SK-N-SH treated with all-trans-retinoic acid at 6 μM for 48 hours (cell line): ENCODE results near the gene IRX1.

ENCODE experiments used
- ARNTL ChIP-seq: fragments of 450-650 bp; formaldehyde crosslinking; IDR thresholded peaks from 2 replicates; pipeline ENCODE4 v1.5.0; 2020; ENCODE audit warnings: low read depth, mild to moderate bottlenecking, moderate library complexity, borderline replicate concordance
- ISL1 ChIP-seq: fragments of 250-450 bp; sonication (Bioruptor Pico); IDR thresholded peaks from 2 replicates; pipeline ENCODE4 v2.1.2; 2022; ENCODE audit warnings: mild to moderate bottlenecking, moderate library complexity
- PATZ1 ChIP-seq: fragments of 250-450 bp; sonication (Bioruptor Pico); IDR thresholded peaks from 2 replicates; pipeline ENCODE4 v1.8.0; 2020; ENCODE audit warnings: mild to moderate bottlenecking, moderate library complexity, borderline replicate concordance
- PPARA ChIP-seq: fragments of 250-450 bp; sonication (Bioruptor Pico); IDR thresholded peaks from 2 replicates; pipeline ENCODE4 v1.5.0; 2020; ENCODE audit warnings: mild to moderate bottlenecking, borderline replicate concordance
- RARB ChIP-seq: fragments of 250-450 bp; sonication (Bioruptor Pico); IDR thresholded peaks from 2 replicates; pipeline ENCODE4 v1.8.0; 2021; ENCODE audit warnings: mild to moderate bottlenecking, moderate library complexity
- TCF4 ChIP-seq: fragments of 250-450 bp; sonication (Bioruptor Pico); IDR thresholded peaks from 2 replicates; pipeline ENCODE4 v1.8.0; 2021; ENCODE audit warnings: mild to moderate bottlenecking, moderate library complexity, borderline replicate concordance
- TOX ChIP-seq: fragments of 250-450 bp; sonication (Bioruptor Pico); IDR thresholded peaks from 2 replicates; pipeline ENCODE4 v1.8.0; 2021; ENCODE audit warnings: mild to moderate bottlenecking, moderate library complexity, borderline replicate concordance
- ZFP3 ChIP-seq: fragments of 250-450 bp; sonication (Bioruptor Pico); IDR thresholded peaks from 2 replicates; pipeline ENCODE4 v1.5.0; 2020; ENCODE audit warnings: mild to moderate bottlenecking, moderate library complexity
- ZNF70 ChIP-seq: fragments of 450-650 bp; formaldehyde crosslinking; IDR thresholded peaks from 2 replicates; pipeline ENCODE4 v1.5.0; 2020; ENCODE audit warnings: mild to moderate bottlenecking, moderate library complexity
- ZNF8 ChIP-seq: fragments of 450-650 bp; formaldehyde crosslinking; IDR thresholded peaks from 2 replicates; pipeline ENCODE4 v1.5.0; 2020; ENCODE audit warnings: mild to moderate bottlenecking, moderate library complexity
- TF ChIP-seq, protein P1 (sequence below): fragments of 250-450 bp; sonication (Bioruptor Pico); IDR thresholded peaks from 2 replicates; pipeline ENCODE4 v1.5.1; 2020; ENCODE audit warnings: low read depth, mild to moderate bottlenecking, moderate library complexity

GRCh38 chr5:3606121-3606831 lies 10.6 kb downstream of the IRX1 start:
- TF ChIP-seq ZNF8 (CRISPR knock-in tag) (no peak), PATZ1 (no peak), ARNTL (no peak), RARB (CRISPR knock-in tag) (no peak), TCF4 (CRISPR knock-in tag) (no peak), PPARA (CRISPR knock-in tag) (no peak), ISL1 (CRISPR knock-in tag) (no peak), ZFP3 (CRISPR knock-in tag) (no peak), ZNF70 (CRISPR knock-in tag) (no peak), TOX (no peak)
- TF ChIP-seq, protein P1, sequence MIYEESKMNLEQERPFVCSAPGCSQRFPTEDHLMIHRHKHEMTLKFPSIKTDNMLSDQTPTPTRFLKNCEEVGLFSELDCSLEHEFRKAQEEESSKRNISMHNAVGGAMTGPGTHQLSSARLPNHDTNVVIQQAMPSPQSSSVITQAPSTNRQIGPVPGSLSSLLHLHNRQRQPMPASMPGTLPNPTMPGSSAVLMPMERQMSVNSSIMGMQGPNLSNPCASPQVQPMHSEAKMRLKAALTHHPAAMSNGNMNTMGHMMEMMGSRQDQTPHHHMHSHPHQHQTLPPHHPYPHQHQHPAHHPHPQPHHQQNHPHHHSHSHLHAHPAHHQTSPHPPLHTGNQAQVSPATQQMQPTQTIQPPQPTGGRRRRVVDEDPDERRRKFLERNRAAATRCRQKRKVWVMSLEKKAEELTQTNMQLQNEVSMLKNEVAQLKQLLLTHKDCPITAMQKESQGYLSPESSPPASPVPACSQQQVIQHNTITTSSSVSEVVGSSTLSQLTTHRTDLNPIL (CRISPR knock-in tag) = no peak
